OCI-LY1 (cell line): Measurements from ENCODE around the gene LIPT1.

Experiments used
- H2AFZ ChIP-seq: fragments of 200-600 bp; sonication (generic), shearing (Covaris generic); 2 replicates; pipeline ENCODE4 v1.6.0; 2014; ENCODE audit warnings: antibody characterized with exemption, mild to moderate bottlenecking, low read length
- H3F3A ChIP-seq: fragments of 200-600 bp; sonication (generic), shearing (Covaris generic); 2 replicates; pipeline ENCODE4 v1.6.0; 2014; ENCODE audit warnings: mild to moderate bottlenecking, antibody characterized with exemption, low read length, moderate library complexity; ENCODE audit not compliant: insufficient read depth
- H3K27ac ChIP-seq: fragments of 200-600 bp; sonication (generic); 2 replicates; pipeline ENCODE4 v1.5.1; 2014; ENCODE audit warnings: low read length, mixed run types, mild to moderate bottlenecking, low read depth; ENCODE audit not compliant: poor library complexity, severe bottlenecking
- H3K27me3 ChIP-seq: fragments of 200-600 bp; sonication (generic); 2 replicates; pipeline ENCODE4 v1.6.0; 2014; ENCODE audit warnings: antibody characterized with exemption, mild to moderate bottlenecking, low read length, moderate library complexity; ENCODE audit not compliant: insufficient read depth
- H3K36me3 ChIP-seq: fragments of 200-600 bp; sonication (generic); 2 replicates; pipeline ENCODE4 v1.6.1; 2014; ENCODE audit warnings: mild to moderate bottlenecking, antibody characterized with exemption, low read length, moderate library complexity, mixed read lengths; ENCODE audit not compliant: insufficient read depth
- H3K4me1 ChIP-seq: fragments of 200-600 bp; sonication (generic); 2 replicates; pipeline ENCODE4 v1.5.1; 2014; ENCODE audit warnings: mild to moderate bottlenecking, low read length, moderate library complexity; ENCODE audit not compliant: insufficient read depth, severe bottlenecking
- H3K4me2 ChIP-seq: fragments of 200-600 bp; sonication (generic), shearing (Covaris generic); 2 replicates; pipeline ENCODE4 v1.6.1; 2014; ENCODE audit warnings: low read length
- H3K4me3 ChIP-seq: fragments of 200-600 bp; sonication (generic); 2 replicates; pipeline ENCODE4 v1.5.1; 2014; ENCODE audit warnings: low read length, low read depth, mild to moderate bottlenecking, mixed read lengths; ENCODE audit not compliant: poor library complexity, severe bottlenecking
- H3K79me2 ChIP-seq: fragments of 200-600 bp; shearing (Covaris generic); 2 replicates; pipeline ENCODE4 v1.6.1; 2016; ENCODE audit warnings: mixed run types, low read length, mixed read lengths; ENCODE audit not compliant: insufficient read depth
- H3K9ac ChIP-seq: fragments of 200-600 bp; sonication (generic), shearing (Covaris generic); 2 replicates; pipeline ENCODE4 v1.6.1; 2014; ENCODE audit warnings: mild to moderate bottlenecking, low read length, mixed read lengths
- H3K9me2 ChIP-seq: fragments of 200-600 bp; sonication (generic), shearing (Covaris generic); 2 replicates; pipeline ENCODE4 v1.6.1; 2014; ENCODE audit warnings: low read depth, mild to moderate bottlenecking, low read length, mixed read lengths
- H3K9me3 ChIP-seq: fragments of 200-600 bp; shearing (Covaris generic); 2 replicates; pipeline ENCODE4 v1.6.1; 2014; ENCODE audit warnings: low read length, mixed read lengths
- H4K20me1 ChIP-seq: fragments of 200-600 bp; sonication (generic), shearing (Covaris generic); 2 replicates; pipeline ENCODE4 v1.6.0; 2016; ENCODE audit warnings: mild to moderate bottlenecking, low read length; ENCODE audit not compliant: insufficient read depth
- EZH2 ChIP-seq: fragments of 200-600 bp; sonication (generic), shearing (Covaris generic); IDR thresholded peaks from 2 replicates; pipeline ENCODE4 v1.8.0; 2017; ENCODE audit warnings: borderline replicate concordance, mixed run types, mild to moderate bottlenecking, antibody characterized with exemption, low read length, moderate library complexity, mixed read lengths
- TF ChIP-seq, protein P1 (sequence below): fragments of 200-600 bp; sonication (generic), shearing (Covaris generic); IDR thresholded peaks from 2 replicates; pipeline ENCODE4 v1.5.1; 2017; ENCODE audit warnings: mild to moderate bottlenecking, antibody characterized with exemption, low read length, moderate library complexity, mixed read lengths

The LIPT1 gene

DNA sequence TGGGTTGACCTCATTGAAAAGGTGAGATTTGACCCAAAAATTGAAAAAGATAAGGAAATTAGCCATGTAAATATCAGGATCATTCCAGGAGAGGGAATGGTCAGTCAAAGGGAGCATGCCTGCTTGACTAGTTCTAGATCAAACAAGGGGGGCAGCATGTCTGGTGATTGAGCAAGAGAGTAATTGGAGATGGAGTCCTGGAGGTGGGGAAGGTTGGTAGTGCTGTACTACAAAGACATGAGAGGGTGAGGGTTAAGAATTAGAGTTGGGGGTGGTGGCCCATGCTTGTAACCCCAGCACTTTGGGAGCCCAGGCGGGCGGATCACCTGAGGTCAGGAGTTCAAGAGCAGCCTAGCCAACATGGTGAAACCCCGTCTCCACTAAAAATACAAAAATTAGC is 28.3 kb downstream of the LIPT1 start:
- Histone ChIP-seq H2AFZ (no peak overlapping the region), H3K27me3 (no peaks in the 10 kb centered on the region), H3K36me3 (0 out of 2 replicates have a peak, but pooled peaks cover 10% of the 10 kb centered on the region), H3K9me3 (no peaks in the 10 kb centered on the region), H3K4me3 (no peak overlapping the region), H3K4me2 (no peak overlapping the region), H4K20me1 (no peaks in the 10 kb centered on the region; the same call in 1 of the 2 replicates), H3F3A (no peaks in the 10 kb centered on the region), H3K9me2 (no peaks in the 10 kb centered on the region), H3K4me1 (peaks cover 32% of the 10 kb centered on the region), H3K27ac (no peak overlapping the region), H3K79me2 (peaks cover 53% of the 10 kb centered on the region), H3K9ac (no peak overlapping the region)
- no peak for TF ChIP-seq EZH2
- TF ChIP-seq, protein P1, sequence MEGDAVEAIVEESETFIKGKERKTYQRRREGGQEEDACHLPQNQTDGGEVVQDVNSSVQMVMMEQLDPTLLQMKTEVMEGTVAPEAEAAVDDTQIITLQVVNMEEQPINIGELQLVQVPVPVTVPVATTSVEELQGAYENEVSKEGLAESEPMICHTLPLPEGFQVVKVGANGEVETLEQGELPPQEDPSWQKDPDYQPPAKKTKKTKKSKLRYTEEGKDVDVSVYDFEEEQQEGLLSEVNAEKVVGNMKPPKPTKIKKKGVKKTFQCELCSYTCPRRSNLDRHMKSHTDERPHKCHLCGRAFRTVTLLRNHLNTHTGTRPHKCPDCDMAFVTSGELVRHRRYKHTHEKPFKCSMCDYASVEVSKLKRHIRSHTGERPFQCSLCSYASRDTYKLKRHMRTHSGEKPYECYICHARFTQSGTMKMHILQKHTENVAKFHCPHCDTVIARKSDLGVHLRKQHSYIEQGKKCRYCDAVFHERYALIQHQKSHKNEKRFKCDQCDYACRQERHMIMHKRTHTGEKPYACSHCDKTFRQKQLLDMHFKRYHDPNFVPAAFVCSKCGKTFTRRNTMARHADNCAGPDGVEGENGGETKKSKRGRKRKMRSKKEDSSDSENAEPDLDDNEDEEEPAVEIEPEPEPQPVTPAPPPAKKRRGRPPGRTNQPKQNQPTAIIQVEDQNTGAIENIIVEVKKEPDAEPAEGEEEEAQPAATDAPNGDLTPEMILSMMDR = no peak

DNA sequence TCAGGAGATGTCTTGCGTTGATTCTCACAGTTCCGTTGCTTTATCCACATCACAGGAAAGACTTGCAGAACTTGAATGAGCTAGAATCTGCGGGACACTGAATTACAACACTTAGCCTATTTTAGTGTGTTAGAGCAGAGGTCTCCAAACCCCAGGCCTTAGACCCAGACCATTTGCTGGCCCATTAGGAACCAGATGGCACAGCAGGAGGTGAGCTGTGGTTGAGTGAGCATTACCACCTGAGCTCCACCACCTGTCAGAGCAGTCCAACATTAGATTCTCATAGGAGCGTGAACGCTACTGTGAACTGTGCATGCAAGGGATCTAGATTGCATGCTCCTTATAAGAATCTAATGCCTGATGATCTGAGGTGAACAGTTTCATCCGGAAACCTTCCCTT is 30.0 kb downstream of the LIPT1 start:
- Histone ChIP-seq H3K27me3 (no peaks in the 10 kb centered on the region), H3K36me3 (peaks cover 18% of the 10 kb centered on the region), H3K4me1 (peaks cover 22% of the 10 kb centered on the region), H3K9ac (no peak overlapping the region), H2AFZ (no peak overlapping the region), H3K27ac (no peak overlapping the region), H3K4me2 (no peak overlapping the region), H3K79me2 (peaks cover 48% of the 10 kb centered on the region), H3F3A (no peaks in the 10 kb centered on the region), H3K9me3 (no peaks in the 10 kb centered on the region), H4K20me1 (no peaks in the 10 kb centered on the region; the same call in 1 of the 2 replicates), H3K9me2 (no peaks in the 10 kb centered on the region), H3K4me3 (no peak overlapping the region)
- TF ChIP-seq, protein P1 = no peak
- no peak for TF ChIP-seq EZH2

DNA sequence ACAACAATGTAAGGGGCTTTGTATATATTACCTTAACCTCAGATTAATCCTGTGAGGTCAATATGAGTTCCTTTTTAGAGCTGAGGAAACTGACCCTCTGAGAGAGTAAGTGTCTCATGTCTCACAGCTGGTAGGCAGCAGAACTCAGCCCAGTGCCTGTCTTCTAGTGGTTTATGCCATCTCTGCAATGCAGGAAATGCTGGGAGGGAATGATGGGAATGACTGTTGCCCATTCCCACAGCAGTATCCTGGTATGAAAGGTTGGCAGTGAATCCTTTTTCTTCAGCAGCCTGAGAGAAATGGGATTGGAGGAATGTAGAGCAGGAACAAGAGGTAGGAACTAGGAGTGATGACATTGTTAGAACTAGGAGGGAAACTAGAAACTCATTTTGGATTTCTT is 32.2 kb downstream of the LIPT1 start:
- no peak for TF ChIP-seq EZH2
- TF ChIP-seq, protein P1 = no peak
- H4K20me1 ChIP-seq = no peaks in the 10 kb centered on the region; the same call in 1 of the 2 replicates
- H3K36me3 ChIP-seq = peaks cover 38% of the 10 kb centered on the region

More for the DNA sequence above, 32.2 kb downstream of the LIPT1 start:
- Histone ChIP-seq H3K79me2 (peaks cover 28% of the 10 kb centered on the region), H3K9ac (no peak overlapping the region), H3K27me3 (no peaks in the 10 kb centered on the region), H3K9me2 (no peaks in the 10 kb centered on the region), H3K27ac (no peak overlapping the region), H3K9me3 (no peaks in the 10 kb centered on the region), H3F3A (no peaks in the 10 kb centered on the region), H3K4me1 (peaks cover 9% of the 10 kb centered on the region), H2AFZ (no peak overlapping the region), H3K4me2 (no peak overlapping the region), H3K4me3 (no peak overlapping the region)
